Measurements from ENCODE around the gene ATP8B3.

GRCh38 chr19:1783354-1783753 lies 28.7 kb downstream of the ATP8B3 start:
- TF ChIP-seq EZH2 (IDR thresholded peaks at IDR 0.05; ENCODE audit: borderline replicate concordance, low read depth, low read length) (no peak), NCOA6 (IDR thresholded peaks at IDR 0.05) (no peak), BDP1 (IDR thresholded peaks at IDR 0.05; ENCODE audit: insufficient read depth, insufficient read length) (no peak), ZBTB40 (IDR thresholded peaks at IDR 0.05) (no peak), ZBTB40 (CRISPR knock-in tag; IDR thresholded peaks at IDR 0.05) (no peak), PHF21A (IDR thresholded peaks at IDR 0.05; ENCODE audit: borderline replicate concordance, low read depth) (no peak), MAFG (tag; conservative IDR thresholded peaks at IDR 0.05) (no peak), ZNF217 (CRISPR knock-in tag; IDR thresholded peaks at IDR 0.05) (no peak), EP300 (IDR thresholded peaks at IDR 0.05; ENCODE audit: low read length) (no peak), SIN3A (IDR thresholded peaks at IDR 0.05; ENCODE audit: borderline replicate concordance in 2 of 2, control insufficient read depth in 1 of 2, low read depth in 2 of 2, low read length in 2 of 2) (no peak), SPI1 (IDR thresholded peaks at IDR 0.05; ENCODE audit: borderline replicate concordance, low read depth, low read length) (no peak)
- TF ChIP-seq, protein P1, sequence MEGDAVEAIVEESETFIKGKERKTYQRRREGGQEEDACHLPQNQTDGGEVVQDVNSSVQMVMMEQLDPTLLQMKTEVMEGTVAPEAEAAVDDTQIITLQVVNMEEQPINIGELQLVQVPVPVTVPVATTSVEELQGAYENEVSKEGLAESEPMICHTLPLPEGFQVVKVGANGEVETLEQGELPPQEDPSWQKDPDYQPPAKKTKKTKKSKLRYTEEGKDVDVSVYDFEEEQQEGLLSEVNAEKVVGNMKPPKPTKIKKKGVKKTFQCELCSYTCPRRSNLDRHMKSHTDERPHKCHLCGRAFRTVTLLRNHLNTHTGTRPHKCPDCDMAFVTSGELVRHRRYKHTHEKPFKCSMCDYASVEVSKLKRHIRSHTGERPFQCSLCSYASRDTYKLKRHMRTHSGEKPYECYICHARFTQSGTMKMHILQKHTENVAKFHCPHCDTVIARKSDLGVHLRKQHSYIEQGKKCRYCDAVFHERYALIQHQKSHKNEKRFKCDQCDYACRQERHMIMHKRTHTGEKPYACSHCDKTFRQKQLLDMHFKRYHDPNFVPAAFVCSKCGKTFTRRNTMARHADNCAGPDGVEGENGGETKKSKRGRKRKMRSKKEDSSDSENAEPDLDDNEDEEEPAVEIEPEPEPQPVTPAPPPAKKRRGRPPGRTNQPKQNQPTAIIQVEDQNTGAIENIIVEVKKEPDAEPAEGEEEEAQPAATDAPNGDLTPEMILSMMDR (IDR thresholded peaks at IDR 0.05 in 2 of 3, conservative IDR thresholded peaks at IDR 0.05 in 1 of 3; ENCODE audit: insufficient read depth in 2 of 3, low read depth in 1 of 3, low read length in 3 of 3): no peak
